ENCODE results near the gene TNMD.
"Not testable (repeated sequence)": the region's sequence is repeated elsewhere in the genome, so short reads cannot be mapped to it uniquely, and the experiment has no call there.

GRCh38 chrX:100565534-100565933, 19.2 kb upstream of the TNMD start:
- not testable (repeated sequence) for TF ChIP-seq PPARA (CRISPR knock-in tag; IDR thresholded peaks at IDR 0.05; ENCODE audit: borderline replicate concordance); ZNF8 (CRISPR knock-in tag; IDR thresholded peaks at IDR 0.05); TOX (CRISPR knock-in tag; IDR thresholded peaks at IDR 0.05; ENCODE audit: borderline replicate concordance); TCF4 (CRISPR knock-in tag; IDR thresholded peaks at IDR 0.05; ENCODE audit: borderline replicate concordance); ZFP30 (CRISPR knock-in tag; IDR thresholded peaks at IDR 0.05); ZNF565 (CRISPR knock-in tag; conservative IDR thresholded peaks at IDR 0.05; ENCODE audit: low read depth); ARNTL (CRISPR knock-in tag; IDR thresholded peaks at IDR 0.05; ENCODE audit: borderline replicate concordance, low read depth)
- TF ChIP-seq, protein P1, sequence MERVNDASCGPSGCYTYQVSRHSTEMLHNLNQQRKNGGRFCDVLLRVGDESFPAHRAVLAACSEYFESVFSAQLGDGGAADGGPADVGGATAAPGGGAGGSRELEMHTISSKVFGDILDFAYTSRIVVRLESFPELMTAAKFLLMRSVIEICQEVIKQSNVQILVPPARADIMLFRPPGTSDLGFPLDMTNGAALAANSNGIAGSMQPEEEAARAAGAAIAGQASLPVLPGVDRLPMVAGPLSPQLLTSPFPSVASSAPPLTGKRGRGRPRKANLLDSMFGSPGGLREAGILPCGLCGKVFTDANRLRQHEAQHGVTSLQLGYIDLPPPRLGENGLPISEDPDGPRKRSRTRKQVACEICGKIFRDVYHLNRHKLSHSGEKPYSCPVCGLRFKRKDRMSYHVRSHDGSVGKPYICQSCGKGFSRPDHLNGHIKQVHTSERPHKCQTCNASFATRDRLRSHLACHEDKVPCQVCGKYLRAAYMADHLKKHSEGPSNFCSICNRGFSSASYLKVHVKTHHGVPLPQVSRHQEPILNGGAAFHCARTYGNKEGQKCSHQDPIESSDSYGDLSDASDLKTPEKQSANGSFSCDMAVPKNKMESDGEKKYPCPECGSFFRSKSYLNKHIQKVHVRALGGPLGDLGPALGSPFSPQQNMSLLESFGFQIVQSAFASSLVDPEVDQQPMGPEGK (CRISPR knock-in tag; IDR thresholded peaks at IDR 0.05; ENCODE audit: borderline replicate concordance): not testable (repeated sequence)
- TF ChIP-seq, protein P2, sequence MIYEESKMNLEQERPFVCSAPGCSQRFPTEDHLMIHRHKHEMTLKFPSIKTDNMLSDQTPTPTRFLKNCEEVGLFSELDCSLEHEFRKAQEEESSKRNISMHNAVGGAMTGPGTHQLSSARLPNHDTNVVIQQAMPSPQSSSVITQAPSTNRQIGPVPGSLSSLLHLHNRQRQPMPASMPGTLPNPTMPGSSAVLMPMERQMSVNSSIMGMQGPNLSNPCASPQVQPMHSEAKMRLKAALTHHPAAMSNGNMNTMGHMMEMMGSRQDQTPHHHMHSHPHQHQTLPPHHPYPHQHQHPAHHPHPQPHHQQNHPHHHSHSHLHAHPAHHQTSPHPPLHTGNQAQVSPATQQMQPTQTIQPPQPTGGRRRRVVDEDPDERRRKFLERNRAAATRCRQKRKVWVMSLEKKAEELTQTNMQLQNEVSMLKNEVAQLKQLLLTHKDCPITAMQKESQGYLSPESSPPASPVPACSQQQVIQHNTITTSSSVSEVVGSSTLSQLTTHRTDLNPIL (CRISPR knock-in tag; IDR thresholded peaks at IDR 0.05; ENCODE audit: low read depth): not testable (repeated sequence)
